Measurements from ENCODE around the gene ARL4D. TPM values are rescaled to one million over a fixed set of nuclear protein-coding genes. Genes with fewer than 3 reads are reported as not detected.
"Not testable (repeated sequence)": the region's sequence is repeated elsewhere in the genome, so short reads cannot be mapped to it uniquely, and the experiment has no call there.

Gene ARL4D
- polyA plus RNA-seq, 1 experiment: 15.0 TPM

DNA sequence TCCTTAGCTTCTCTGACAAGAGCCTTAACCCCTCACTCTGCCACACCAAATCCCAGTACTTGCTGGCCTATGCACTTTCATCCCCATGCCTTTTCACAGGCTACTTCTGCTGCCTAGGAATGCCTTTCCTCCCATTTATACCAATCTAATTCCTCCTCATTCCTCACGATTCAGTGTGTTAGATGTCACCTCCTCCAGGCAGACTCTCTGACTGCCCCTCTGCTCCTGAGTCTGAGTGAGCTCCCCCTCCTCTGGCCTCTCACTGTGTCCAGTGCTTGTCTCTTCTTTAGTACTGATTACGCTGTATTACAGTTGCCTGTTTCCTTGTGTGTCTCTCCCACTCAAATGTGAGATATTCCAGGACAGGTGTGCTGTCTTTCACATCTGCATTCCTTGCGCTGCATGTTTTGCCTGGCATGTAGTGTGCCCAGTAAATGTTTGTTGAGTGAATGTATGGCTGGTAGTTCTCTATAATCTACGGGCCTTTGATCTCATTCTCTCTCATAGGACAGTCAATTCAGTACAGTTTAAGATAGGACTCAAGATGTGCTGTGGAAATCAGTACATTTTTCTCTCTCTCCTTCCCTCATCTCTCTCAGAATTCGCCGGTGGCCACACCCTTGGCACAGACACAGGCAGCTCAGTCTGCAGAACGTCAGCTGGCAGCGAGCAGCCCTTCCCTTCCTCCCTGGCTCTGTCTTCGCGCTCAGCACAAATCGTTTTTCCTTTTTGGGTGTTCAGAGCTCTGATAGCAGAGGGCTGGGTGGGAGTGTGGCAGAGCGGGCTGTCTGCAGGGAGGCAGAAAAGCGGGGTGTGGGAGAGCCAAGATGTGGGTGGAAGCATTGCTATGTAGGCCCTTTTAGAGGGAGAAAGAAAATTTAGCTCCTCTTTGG, 18.5 kb downstream of the ARL4D start:
- Histone ChIP-seq H3K4me3 (ENCODE audit: low read depth, low read length) (no peak overlapping the region), H3K27me3 (ENCODE audit: control insufficient read depth, insufficient read depth, low read length) (peaks cover 2% of the 10 kb centered on the region), H3K9me3 (ENCODE audit: control insufficient read depth, insufficient read depth, low read length) (no peaks in the 10 kb centered on the region), H3K27ac (ENCODE audit: low read depth, low read length) (peak overlapping the region; percentile 25)
- CTCF ChIA-PET: interaction anchor here (0.9 to 3.6 kb wide), 3 partner anchors 10 to 66 kb away, joined by 3 to 29 read pairs (median 3); partner anchors contain the start of gene DHX8
- no peak for DNase-seq (ENCODE audit: low read depth, low spot score)
- TF ChIP-seq, protein P1, sequence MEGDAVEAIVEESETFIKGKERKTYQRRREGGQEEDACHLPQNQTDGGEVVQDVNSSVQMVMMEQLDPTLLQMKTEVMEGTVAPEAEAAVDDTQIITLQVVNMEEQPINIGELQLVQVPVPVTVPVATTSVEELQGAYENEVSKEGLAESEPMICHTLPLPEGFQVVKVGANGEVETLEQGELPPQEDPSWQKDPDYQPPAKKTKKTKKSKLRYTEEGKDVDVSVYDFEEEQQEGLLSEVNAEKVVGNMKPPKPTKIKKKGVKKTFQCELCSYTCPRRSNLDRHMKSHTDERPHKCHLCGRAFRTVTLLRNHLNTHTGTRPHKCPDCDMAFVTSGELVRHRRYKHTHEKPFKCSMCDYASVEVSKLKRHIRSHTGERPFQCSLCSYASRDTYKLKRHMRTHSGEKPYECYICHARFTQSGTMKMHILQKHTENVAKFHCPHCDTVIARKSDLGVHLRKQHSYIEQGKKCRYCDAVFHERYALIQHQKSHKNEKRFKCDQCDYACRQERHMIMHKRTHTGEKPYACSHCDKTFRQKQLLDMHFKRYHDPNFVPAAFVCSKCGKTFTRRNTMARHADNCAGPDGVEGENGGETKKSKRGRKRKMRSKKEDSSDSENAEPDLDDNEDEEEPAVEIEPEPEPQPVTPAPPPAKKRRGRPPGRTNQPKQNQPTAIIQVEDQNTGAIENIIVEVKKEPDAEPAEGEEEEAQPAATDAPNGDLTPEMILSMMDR (IDR thresholded peaks at IDR 0.05; ENCODE audit: low read depth, low read length): no peak
- POLR2A ChIA-PET: interaction anchor here (0.7 to 2.8 kb wide), 6 partner anchors 10 to 56 kb away, joined by 3 to 23 read pairs (median 6); partner anchors contain the start of gene ARL4D

DNA sequence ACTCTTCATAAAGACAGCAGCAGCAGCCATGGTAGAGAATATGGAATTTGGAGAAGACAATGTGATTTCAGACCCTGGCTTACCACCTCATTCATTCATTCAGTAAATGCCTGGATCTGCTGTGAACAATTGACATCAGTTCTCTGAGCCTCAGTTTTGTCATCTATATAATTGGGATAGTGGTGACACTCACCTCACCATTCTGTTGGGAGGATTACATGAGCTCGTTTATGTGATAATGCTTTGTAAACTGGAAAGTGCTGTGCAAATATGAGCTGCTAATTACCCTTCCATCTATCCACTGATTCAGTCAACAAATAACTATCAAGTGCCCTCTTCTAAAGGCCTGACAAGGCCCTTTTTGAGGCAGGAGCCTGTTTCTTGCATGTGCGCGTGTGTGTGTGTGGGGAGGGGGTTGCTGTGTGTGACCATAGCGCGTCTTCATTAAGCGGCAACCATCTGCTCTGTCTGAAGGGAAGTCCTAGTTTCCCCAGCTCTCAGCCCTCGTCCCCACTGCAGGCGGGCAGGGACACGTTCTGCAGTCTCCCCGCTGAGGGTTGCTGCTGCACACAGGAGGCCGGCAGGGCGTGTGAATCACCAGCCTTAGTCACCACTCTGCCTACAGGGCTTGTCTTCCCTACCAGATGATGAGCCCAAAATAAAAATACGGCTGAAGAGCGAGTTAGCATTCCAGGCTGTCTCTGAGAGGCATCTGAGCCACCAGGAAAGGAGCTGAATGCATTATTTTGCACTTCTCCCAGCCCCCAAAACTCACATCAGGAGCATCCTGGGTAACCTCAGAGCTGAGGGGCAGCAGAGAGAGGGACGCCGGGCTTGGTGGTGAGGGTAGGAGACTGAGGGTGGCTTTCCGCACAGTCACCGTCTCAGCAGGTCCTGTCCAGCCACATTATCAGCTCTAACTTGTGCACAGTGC, 19.9 kb downstream of the ARL4D start:
- ChIA-PET CTCF (interaction anchor here (0.5 to 3.6 kb wide), 2 partner anchors 62 to 64 kb away, joined by 3 to 29 read pairs; partner anchors contain the start of gene DHX8), POLR2A (interaction anchor here (0.6 to 2.8 kb wide), 7 partner anchors 11 to 764 kb away, joined by 3 to 8 read pairs (median 6); partner anchors contain the start of gene ARL4D)
- peak; percentile 59 for DNase-seq (ENCODE audit: low read depth, low spot score)
- H3K9me3 ChIP-seq (ENCODE audit: control insufficient read depth, insufficient read depth, low read length): no peaks in the 10 kb centered on the region
- no peak overlapping the region for H3K4me3 ChIP-seq (ENCODE audit: low read depth, low read length)
- H3K27ac ChIP-seq (ENCODE audit: low read depth, low read length): peak overlapping the region; percentile 68
- peaks cover 2% of the 10 kb centered on the region for H3K27me3 ChIP-seq (ENCODE audit: control insufficient read depth, insufficient read depth, low read length)
- TF ChIP-seq, protein P1 (IDR thresholded peaks at IDR 0.05; ENCODE audit: low read depth, low read length): 0 out of 2 replicates have a peak, but pooled peaks have one; percentile 5

DNA sequence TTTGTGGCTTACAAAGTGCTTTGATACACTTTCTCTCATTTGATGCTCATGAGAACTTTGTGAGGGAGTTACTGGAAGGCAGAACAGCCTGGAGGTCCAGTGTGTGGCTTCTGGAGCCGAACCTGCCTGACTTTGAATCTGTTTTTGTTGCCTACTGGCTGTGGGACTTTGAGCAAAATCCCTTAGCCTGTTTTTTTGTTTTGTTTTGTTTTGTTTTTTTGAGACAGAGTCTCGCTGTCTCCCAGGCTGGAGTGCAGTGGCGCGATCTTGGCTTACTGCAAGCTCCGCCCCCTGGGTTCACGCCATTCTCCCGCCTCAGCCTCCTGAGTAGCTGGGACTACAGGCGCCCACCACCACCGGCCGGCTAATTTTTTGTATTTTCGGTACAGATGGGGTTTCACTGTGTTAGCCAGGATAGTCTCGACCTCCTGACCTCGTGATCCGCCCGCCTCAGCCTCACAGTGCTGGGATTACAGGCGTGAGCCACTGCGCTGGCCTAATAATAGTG, 20.6 kb downstream of the ARL4D start:
- peak overlapping the region; percentile 68 for H3K27ac ChIP-seq (ENCODE audit: low read depth, low read length)
- H3K9me3 ChIP-seq (ENCODE audit: control insufficient read depth, insufficient read depth, low read length); H3K27me3 ChIP-seq (ENCODE audit: control insufficient read depth, insufficient read depth, low read length); DNase-seq (ENCODE audit: low read depth, low spot score); H3K4me3 ChIP-seq (ENCODE audit: low read depth, low read length): not testable (repeated sequence)
- ChIA-PET CTCF (interaction anchor here (3.6 kb wide), 1 partner anchor 64 kb away, joined by 29 read pairs; the partner anchor contains the start of gene DHX8), POLR2A (interaction anchor here (0.6 to 2.8 kb wide), 4 partner anchors 12 to 51 kb away, joined by 3 to 8 read pairs (median 7); partner anchors contain the start of gene ARL4D)

DNA sequence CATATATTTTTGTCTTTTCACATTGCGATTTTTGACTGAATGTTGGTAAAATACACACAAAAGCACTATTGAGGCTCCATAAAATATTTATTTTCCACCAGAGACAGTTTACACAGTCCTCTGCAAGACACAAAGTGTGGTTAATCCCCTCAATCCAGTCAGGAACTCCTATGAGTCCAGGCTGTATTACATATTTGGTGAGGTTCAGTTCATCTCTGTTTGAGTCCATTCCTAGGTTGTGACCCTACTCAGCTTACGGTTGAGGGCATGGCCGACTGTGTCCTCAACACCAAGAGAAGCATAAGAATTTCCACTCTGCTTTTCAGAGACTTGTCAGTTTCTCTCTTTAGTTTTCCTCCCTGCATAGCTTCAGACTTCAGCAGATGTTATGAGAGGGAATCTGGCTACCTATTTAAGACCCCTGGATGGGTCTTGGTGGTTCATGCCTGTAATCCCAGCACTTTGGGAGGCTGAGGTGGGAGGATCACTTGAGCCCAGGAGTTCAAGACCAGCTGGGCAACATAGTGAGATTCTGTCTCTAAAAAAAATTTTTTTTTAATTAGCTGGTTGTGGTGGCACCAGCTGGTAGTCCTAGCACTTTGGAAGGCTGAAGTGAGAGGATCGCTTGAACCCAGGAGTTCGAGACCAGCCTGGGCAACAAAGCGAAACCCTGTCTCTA, 25.1 kb downstream of the ARL4D start:
- CTCF ChIA-PET: interaction anchor here (0.8 to 1.3 kb wide), 3 partner anchors 19 to 60 kb away, joined by 3 to 7 read pairs (median 5); partner anchors contain the start of gene DHX8
- DNase-seq (ENCODE audit: low read depth, low spot score): no peak
- no peak overlapping the region for H3K27ac ChIP-seq (ENCODE audit: low read depth, low read length)
- peaks cover 8% of the 10 kb centered on the region for H3K27me3 ChIP-seq (ENCODE audit: control insufficient read depth, insufficient read depth, low read length)
- POLR2A ChIA-PET: interaction anchor here (1.0 kb wide), 1 partner anchor 45 kb away, joined by 3 read pairs; no protein-coding TSS in a partner anchor
- H3K4me3 ChIP-seq (ENCODE audit: low read depth, low read length): no peak overlapping the region
- TF ChIP-seq, protein P1 (IDR thresholded peaks at IDR 0.05; ENCODE audit: low read depth, low read length): no peak
- no peaks in the 10 kb centered on the region for H3K9me3 ChIP-seq (ENCODE audit: control insufficient read depth, insufficient read depth, low read length)
